Endometrial microvascular endothelial cells (primary cell): ENCODE measurements around the gene LONRF2. TPM values are rescaled to one million over a fixed set of nuclear protein-coding genes. Genes with fewer than 3 reads are reported as not detected.
"Not testable (repeated sequence)": the region's sequence is repeated elsewhere in the genome, so short reads cannot be mapped to it uniquely, and the experiment has no call there.

Source experiments
- in situ Hi-C: cut with HindIII; loops from 2 replicates; pipeline ENCODE4 v1.10.0; 2017; ENCODE audit warnings: low sequenced_read_pairs, low pct_unique_long_range_greater_than_20kb; ENCODE audit errors: inconsistent ontology term
- total RNA-seq: library from RNA; depleted of rRNA; stranded (reverse); fragments of >200 nt; gene quantifications from one replicate; pipeline ENCODE4 v1.2.3, GENCODE V29; 2015; ENCODE audit errors: inconsistent ontology term

Gene LONRF2
- total RNA-seq, result not detected

- in situ Hi-C loops, result no loop called here
Observed at GRCh38 chr2:100321866-100322820, at the start of gene LONRF2. LONRF2 (minus strand) TSS chr2:100322501; CDS start chr2:100322093, 408 bp downstream.

- in situ Hi-C loops, result no loop called here
Observed at GRCh38 chr2:100367163-100367562, 44.9 kb upstream of the LONRF2 start.

- in situ Hi-C loops, result no loop called here
Observed at GRCh38 chr2:100365434-100365833, 43.1 kb upstream of the LONRF2 start.

GRCh38 chr2:100362269-100362668 is 40.0 kb upstream of the LONRF2 start:
- in situ Hi-C loops, result not testable (repeated sequence)

GRCh38 chr2:100359576-100359975 is 37.3 kb upstream of the LONRF2 start:
- in situ Hi-C loops, result no loop called here

GRCh38 chr2:100358554-100358953 is 36.3 kb upstream of the LONRF2 start:
- in situ Hi-C loops, result no loop called here

GRCh38 chr2:100352521-100352920 is 30.2 kb upstream of the LONRF2 start:
- in situ Hi-C loops, result no loop called here

- in situ Hi-C loops, result no loop called here
Observed at GRCh38 chr2:100350661-100351185, 28.4 kb upstream of the LONRF2 start.

GRCh38 chr2:100345144-100345543 is 22.8 kb upstream of the LONRF2 start:
- in situ Hi-C loops, result not testable (repeated sequence)

GRCh38 chr2:100344433-100344832 is 22.1 kb upstream of the LONRF2 start:
- in situ Hi-C loops, result no loop called here

- in situ Hi-C loops, result not testable (repeated sequence)
Observed at GRCh38 chr2:100342466-100342865, 20.2 kb upstream of the LONRF2 start.

- in situ Hi-C loops, result no loop called here
Observed at GRCh38 chr2:100339823-100340222, 17.5 kb upstream of the LONRF2 start.

- in situ Hi-C loops, result no loop called here
Observed at GRCh38 chr2:100334929-100335328, 12.6 kb upstream of the LONRF2 start.

- in situ Hi-C loops, result no loop called here
Observed at GRCh38 chr2:100327742-100328141, 5.4 kb upstream of the LONRF2 start.

- in situ Hi-C loops, result no loop called here
Observed at GRCh38 chr2:100321179-100321865, 979 bp downstream of the LONRF2 start.

GRCh38 chr2:100320547-100321178 is 1.6 kb downstream of the LONRF2 start:
- in situ Hi-C loops, result no loop called here

- in situ Hi-C loops, result no loop called here
Observed at GRCh38 chr2:100317634-100318033, 4.7 kb downstream of the LONRF2 start.

GRCh38 chr2:100309973-100310719 is 12.2 kb downstream of the LONRF2 start:
- in situ Hi-C loops, result no loop called here

GRCh38 chr2:100309311-100309710 is 13.0 kb downstream of the LONRF2 start:
- in situ Hi-C loops, result no loop called here
